Stimulated activated CD4-positive, alpha-beta T cell treated with anti-CD3 and anti-CD28 coated beads, Interleukin-1b, Interleukin-23, amount 100 ng/mL, for 4 hours (primary cell): ENCODE results near the gene EIF4G3.
"Not testable (repeated sequence)": the region's sequence is repeated elsewhere in the genome, so short reads cannot be mapped to it uniquely, and the experiment has no call there.

Experiments used
- DNase-seq, 2 donors: peaks; one replicate each; pipeline ENCODE4 v3.0.0-alpha.2; 2020; ENCODE audit warnings: low read depth in 2 of 2

Gene EIF4G3, protein sequence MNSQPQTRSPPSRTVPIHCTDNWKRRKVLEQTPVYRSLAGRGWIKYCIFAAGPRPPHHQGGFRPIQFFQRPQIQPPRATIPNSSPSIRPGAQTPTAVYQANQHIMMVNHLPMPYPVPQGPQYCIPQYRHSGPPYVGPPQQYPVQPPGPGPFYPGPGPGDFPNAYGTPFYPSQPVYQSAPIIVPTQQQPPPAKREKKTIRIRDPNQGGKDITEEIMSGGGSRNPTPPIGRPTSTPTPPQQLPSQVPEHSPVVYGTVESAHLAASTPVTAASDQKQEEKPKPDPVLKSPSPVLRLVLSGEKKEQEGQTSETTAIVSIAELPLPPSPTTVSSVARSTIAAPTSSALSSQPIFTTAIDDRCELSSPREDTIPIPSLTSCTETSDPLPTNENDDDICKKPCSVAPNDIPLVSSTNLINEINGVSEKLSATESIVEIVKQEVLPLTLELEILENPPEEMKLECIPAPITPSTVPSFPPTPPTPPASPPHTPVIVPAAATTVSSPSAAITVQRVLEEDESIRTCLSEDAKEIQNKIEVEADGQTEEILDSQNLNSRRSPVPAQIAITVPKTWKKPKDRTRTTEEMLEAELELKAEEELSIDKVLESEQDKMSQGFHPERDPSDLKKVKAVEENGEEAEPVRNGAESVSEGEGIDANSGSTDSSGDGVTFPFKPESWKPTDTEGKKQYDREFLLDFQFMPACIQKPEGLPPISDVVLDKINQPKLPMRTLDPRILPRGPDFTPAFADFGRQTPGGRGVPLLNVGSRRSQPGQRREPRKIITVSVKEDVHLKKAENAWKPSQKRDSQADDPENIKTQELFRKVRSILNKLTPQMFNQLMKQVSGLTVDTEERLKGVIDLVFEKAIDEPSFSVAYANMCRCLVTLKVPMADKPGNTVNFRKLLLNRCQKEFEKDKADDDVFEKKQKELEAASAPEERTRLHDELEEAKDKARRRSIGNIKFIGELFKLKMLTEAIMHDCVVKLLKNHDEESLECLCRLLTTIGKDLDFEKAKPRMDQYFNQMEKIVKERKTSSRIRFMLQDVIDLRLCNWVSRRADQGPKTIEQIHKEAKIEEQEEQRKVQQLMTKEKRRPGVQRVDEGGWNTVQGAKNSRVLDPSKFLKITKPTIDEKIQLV (N-terminal part only)

DNA sequence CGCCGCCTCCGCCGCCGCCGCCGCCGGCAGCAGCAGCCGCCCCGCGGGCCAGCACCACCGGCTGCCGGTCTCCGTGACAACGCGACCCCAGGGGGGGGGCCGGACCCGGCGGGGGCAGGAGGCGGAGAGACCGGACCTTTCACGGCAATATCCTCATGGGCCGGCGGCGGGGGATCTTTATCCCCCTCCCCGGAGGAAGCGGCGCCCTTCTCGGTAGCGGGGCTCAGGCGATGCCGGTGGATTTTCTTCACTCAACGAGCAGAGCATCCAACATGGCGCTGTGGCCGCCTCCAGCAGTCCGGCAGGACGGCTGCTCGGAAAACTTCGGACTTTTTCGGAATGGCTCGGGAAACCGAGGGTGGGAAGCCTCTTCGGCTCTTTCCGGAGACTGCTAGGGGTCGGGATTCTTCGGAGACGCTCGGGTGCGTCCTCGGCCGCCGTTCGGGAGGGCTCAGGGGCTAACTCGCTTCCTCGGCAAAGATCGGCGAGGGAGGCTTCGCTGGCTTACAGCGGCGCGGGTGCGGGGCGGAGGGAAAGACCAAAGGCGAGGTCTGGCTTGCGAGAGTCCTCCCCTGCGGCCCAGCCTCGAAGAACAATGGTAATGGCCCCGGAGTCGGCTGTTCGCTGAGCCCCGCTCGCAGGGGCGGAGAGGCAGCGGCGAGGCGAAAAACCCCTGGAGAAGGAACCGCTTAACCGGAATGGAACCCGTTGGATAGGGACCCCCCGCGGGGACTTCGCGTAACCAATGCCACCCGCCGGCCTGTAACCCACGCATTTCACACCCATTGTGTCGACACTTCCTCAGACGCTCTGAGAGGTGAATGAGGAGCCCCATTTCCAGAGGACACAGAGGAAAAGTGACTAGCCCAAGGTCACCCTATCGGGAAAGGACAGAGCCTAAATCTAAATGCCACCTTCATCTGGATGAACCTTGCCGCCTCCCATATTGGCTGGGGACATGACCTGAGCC, at the start of gene EIF4G3:
EIF4G3 (minus strand) TSS at position 312 of the 970 bp plus-strand sequence. CDS start 174,155 bp downstream, outside the sequence.
- peak; percentile 99 to 100 for DNase-seq

DNA sequence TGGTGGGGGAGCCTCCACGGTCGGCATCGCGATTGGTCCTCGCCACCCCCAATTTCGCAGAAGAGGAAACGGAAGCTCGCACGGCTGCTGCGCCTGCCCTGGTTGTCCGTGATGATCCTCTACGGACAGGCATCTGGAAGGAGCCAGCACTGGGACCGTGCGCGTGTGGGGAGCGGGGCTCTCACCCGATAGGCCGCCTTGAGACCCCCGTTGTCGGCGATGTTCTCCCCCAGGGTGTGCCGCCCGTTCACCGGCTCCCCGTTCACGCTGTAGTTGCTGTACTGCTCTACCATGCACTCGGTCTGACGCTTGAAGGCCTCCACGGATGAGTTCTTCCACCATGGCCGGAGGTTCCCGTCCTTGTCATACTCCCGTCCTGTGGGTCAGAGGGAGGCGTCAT, 48.4 kb upstream of the EIF4G3 start:
- DNase-seq: no peak

DNA sequence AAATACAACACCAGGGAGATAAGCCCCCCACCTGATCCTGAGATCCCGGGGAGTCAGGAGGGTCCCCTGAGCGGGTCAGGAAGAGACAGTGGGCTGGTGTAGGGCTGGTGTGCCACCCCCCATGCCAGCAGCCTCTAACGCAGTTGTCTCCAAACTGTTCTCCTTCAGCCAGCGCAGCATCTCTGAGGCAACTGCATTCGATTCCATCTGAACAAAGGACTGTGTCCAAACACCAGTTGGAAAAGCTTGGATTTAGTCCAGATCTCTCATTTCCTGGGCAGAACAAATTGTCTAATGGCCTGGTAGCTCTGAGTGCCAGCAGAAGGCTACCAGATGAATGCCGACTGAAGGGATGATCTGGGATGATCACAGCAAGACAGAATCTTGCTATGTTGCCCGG, 44.1 kb upstream of the EIF4G3 start:
- no peak for DNase-seq

DNA sequence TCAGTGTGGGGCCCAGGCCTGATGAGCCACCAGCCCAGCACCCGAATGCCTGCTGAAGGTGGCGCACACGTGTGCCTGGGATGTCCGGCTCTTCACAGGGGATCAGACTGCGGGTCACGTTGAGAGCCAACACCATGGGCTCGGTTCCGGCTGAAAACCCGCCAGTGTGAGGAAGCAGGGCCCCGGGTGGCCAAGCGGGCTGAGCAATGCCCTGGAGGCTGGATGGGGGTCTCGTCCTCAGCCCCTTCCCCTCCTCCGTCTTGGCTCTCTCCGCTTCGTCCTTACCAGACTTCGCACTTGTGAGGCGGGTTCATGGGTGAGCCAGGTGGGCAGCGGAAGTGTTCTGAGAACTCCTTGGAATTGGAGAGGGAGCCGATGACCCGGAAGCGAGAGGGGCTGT, 43.0 kb upstream of the EIF4G3 start:
- no peak for DNase-seq

GRCh38 chr1:21217812-21218596, 41.3 kb upstream of the EIF4G3 start:
- peak in 1 of 2 donors; percentile 29 for DNase-seq

GRCh38 chr1:21216835-21217811, 40.4 kb upstream of the EIF4G3 start:
- DNase-seq: peak; percentile 51 to 59

- no peak for DNase-seq
Measured at GRCh38 chr1:21212126-21212525, 35.4 kb upstream of the EIF4G3 start.

- not testable (repeated sequence) for DNase-seq
Measured at GRCh38 chr1:21208137-21208700, 31.5 kb upstream of the EIF4G3 start.

GRCh38 chr1:21206117-21206516, 29.4 kb upstream of the EIF4G3 start:
- DNase-seq: no peak

DNA sequence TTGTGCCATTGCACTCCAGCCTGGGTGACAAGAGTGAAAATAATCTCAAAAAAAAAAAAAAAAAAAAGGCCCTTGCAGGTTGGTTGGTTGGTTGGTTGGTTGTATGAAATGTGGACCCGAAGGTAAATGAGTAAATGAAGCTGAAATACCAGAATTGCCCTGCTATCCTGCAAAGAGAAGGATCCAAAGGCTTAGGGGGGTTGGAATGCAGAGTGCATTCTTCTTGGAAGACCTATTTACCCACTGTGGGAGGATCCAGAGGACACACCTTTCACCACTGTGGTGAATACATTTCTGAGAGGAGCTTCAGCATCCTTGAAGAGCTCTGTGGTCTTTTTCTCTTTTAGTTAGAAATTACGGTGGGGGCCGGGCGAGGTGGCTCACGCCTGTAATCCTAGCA, 28.7 kb upstream of the EIF4G3 start:
- DNase-seq: no peak

DNA sequence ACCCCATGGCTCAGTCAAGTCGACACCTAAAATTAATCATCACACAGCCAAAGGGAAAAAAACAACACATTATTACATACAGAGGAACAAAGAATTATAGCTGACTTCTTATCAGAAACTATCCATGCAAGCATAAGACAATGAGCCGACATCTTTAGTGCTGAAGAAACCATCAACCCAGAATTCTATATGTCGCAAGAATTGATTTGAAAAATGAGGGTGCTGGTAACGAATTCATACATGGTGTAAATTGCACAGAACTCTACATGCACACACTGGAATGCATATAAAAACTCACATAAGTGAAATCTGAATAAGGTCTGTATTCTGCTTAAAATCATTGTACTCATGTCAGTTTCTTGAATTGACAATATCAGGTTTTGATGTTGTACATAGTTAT, 25.0 kb upstream of the EIF4G3 start:
- no peak for DNase-seq

DNA sequence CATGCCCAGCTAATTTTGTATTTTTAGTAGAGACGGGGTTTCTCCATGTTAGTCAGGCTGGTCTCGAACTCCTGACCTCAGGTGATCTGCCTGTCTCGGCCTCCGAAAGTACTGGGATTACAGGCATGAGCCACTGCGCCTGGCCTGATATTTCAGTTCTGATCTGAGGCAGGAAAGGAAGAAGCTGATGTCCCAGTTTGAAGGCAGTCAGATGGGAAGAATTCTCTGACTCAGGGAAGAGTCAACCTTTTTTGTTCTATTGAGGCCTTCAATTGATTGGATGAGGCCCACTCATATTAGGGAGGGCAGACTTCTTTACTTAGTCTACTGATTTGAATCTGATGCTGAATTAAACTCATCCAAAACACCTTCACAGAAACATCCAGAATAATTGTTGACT, 24.5 kb upstream of the EIF4G3 start:
- not testable (repeated sequence) for DNase-seq

- DNase-seq: no peak
Measured at GRCh38 chr1:21200767-21201166, 24.1 kb upstream of the EIF4G3 start.

DNA sequence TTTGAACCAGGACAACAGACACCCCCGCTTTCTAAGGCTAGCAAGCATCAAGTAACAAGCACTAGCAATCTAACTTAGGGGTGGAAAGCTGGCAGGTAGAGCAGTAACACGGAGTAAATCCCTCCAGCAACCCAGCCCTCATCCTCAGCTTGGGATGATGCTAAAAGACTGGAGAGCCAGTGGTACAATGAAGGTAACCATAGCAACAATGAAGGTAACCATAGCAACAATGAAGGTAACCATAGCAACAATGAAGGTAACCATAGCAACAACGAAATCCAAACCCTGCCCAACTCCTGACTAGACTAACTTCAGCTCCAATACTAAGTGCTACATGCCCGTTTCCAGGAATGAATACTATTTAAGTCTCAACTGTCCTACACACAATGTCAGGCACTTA, 22.2 kb upstream of the EIF4G3 start:
- no peak for DNase-seq

- DNase-seq: no peak
Measured at GRCh38 chr1:21192871-21193270, 16.2 kb upstream of the EIF4G3 start.

DNA sequence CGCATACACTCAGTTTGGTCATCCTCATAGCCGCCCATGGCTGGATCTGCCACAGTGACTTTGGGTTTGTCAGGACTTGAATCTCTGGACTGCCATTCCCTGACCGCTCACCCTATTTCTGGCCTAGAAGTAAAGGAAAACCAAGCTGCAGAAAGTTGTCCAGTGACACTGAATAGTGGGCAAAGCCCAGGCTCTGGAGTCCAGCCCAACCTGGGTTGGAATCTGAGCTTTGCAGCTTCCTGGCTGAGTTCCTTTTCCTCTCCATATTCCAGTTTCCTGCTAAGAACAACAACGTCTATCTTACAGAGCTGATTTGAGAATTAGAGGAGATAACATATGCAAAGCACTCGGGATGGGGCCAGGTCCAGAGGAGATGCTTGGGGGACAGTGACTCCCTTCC, 15.6 kb upstream of the EIF4G3 start:
- no peak for DNase-seq

DNA sequence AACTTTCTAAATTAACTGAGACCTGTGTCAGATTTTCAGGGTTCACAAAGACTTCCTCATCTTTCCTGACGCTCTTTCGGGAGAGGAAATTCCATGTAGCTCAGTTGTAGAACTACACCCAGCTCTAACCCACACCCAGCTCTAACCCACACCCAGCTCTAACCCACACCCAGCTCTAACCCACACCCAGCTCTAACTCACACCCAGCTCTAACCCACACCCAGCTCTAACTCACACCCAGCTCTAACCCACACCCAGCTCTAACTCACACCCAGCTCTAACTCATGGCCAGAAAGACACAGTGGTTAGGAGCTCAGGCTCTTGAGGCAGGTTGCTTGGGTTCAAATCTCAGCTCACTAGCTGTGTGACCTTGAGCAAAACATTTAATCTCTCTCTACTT, 14.1 kb upstream of the EIF4G3 start:
- DNase-seq: not testable (repeated sequence)

DNA sequence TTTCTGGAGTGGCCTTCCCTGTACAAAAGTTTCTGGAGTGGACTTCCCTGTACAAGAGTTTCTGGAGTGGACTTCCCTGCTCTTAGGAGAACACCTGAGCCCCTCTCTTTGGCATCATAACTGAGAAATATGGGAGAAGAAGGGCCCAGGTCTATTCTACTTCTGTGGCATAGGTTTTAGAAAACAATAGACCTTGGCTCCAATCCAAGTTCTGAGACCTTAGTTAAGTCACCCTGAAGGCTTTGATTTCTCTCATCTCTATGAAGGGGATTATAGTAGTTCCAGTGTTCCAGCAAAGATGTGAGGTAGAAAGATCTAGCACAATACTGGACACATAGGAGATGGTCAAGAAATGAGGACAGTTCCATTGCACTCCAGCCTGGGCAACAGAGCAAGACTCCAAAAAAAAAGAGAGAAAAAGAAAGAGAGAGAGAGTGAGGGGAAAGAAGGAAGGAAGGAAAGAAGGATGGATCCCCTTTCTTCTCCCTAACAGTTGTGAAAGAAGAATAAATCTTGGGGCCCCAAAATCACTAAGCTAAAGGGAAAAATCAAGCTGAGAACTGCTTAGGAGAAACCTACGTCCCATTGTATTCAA, 13.3 kb upstream of the EIF4G3 start:
- DNase-seq: no peak
